ENCODE measurements around the gene SLC1A3.

DNA sequence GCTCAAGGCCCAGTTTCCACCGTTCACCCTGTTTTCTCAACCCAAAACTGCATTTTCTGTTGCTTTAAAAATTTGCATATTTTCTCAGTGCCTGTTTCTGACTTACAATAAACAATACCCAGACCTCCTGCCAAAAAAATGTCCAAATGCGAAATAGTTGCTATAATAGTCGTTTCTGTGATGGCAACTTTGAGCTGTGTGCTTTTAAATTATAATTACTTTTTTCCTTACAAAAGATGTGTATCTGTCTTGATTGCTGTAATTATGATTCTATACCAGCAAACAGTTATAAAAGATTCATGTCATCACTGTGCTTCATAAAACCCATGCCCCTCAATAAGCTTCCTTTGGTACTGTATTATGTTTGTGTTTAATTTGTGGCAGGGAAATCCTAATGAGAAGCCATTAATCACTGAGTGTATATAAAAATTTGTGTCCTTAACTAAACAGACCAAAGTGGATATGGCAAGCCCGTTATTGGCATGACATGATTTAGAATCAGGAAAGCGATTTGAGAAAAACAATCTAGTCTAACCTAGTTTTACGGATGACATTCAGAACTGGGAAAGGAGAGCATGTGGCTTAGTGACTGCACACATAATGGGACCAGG lies 5.4 kb upstream of the SLC1A3 start:
- TF ChIP-seq CTCF (IDR thresholded peaks at IDR 0.05), result no peak
- TF ChIP-seq POLR2A (IDR thresholded peaks at IDR 0.05), result no peak
- TF ChIP-seq POLR2AphosphoS5 (IDR thresholded peaks at IDR 0.05), result no peak

All from prostate gland (tissue), 2 donors.